SK-N-SH (cell line): ENCODE results near the gene NEURL3. TPM values are rescaled to one million over a fixed set of nuclear protein-coding genes. Genes with fewer than 3 reads are reported as not detected.

ENCODE experiments used
- CTCF ChIA-PET: fragments of 300-600, 350-600 bp; formaldehyde crosslinking; extraction: SDS; loops from one replicate; lab custom pipeline; 2021; lab: Yijun Ruan, JAX
- POLR2A ChIA-PET: fragments of 350-600 bp; sonication (Branson Sonifier 250); formaldehyde crosslinking; extraction: SDS; loops from one replicate; lab custom pipeline; 2020; ENCODE audit warnings: antibody characterized with exemption, inconsistent platforms; lab: Yijun Ruan, JAX
- DNase-seq: peaks from one replicate; pipeline ENCODE4 v3.0.0; 2012
- H2AFZ ChIP-seq: fragments of 200-600 bp; sonication (generic); 2 replicates; pipeline ENCODE4 v1.8.1; 2016; ENCODE audit warnings: antibody characterized with exemption, mild to moderate bottlenecking, low read depth
- H3F3A ChIP-seq: fragments of 200-600 bp; sonication (generic); replicated peaks from 2 replicates; pipeline ENCODE3; 2016; ENCODE audit warnings: antibody characterized with exemption, mild to moderate bottlenecking; ENCODE audit not compliant: insufficient read depth
- H3K27ac ChIP-seq, 2 experiments: fragments of 200-500 bp in 1 of 2; fragments of 200-600 bp in 1 of 2; sonication (Bioruptor generic) in 1 of 2; sonication (generic), shearing (Covaris generic) in 1 of 2; 2 replicates each; pipeline versions ENCODE4 v1.5.1 to v1.6.1; 2014 to 2016; ENCODE audit warnings: low read depth in 2 of 2, inconsistent platforms in 1 of 2, low read length in 1 of 2, mild to moderate bottlenecking in 1 of 2, mixed read lengths in 1 of 2
- H3K27me3 ChIP-seq: fragments of 200-600 bp; sonication (generic), shearing (Covaris generic); 2 replicates; pipeline ENCODE4 v1.6.1; 2016; ENCODE audit warnings: mixed run types; ENCODE audit not compliant: insufficient read depth
- H3K36me3 ChIP-seq, 2 experiments: fragments of 200-500 bp in 1 of 2; fragments of 200-600 bp in 1 of 2; sonication (Bioruptor generic) in 1 of 2; sonication (generic) in 1 of 2; replicated peaks in 1 of 2; 2 replicates each; pipeline versions ENCODE3 to v1.5.1; 2014 to 2016; ENCODE audit warnings: low read length in 1 of 2, mild to moderate bottlenecking in 1 of 2; ENCODE audit not compliant: insufficient read depth in 2 of 2, control insufficient read depth in 1 of 2
- H3K4me1 ChIP-seq, 2 experiments: fragments of 200-500 bp in 1 of 2; fragments of 200-600 bp in 1 of 2; sonication (Bioruptor generic) in 1 of 2; sonication (generic), shearing (Covaris generic) in 1 of 2; 2 replicates each; pipeline versions ENCODE4 v1.5.1 to v1.6.1; 2014 to 2016; ENCODE audit warnings: low read depth in 1 of 2, low read length in 1 of 2, mixed run types in 1 of 2; ENCODE audit not compliant: insufficient read depth in 2 of 2, control insufficient read depth in 1 of 2
- H3K4me2 ChIP-seq: fragments of 200-600 bp; sonication (generic), shearing (Covaris generic); 2 replicates; pipeline ENCODE4 v1.6.1; 2017; ENCODE audit warnings: mixed run types
- H3K4me3 ChIP-seq, 2 experiments: fragments of 200-500 bp in 1 of 2; fragments of 200-600 bp in 1 of 2; sonication (Bioruptor generic) in 1 of 2; sonication (generic), shearing (Covaris generic) in 1 of 2; 2 replicates each; pipeline versions ENCODE4 v1.5.1 to v1.8.1; 2014 to 2016; ENCODE audit warnings: low read depth in 2 of 2, inconsistent platforms in 1 of 2, low read length in 1 of 2, mild to moderate bottlenecking in 1 of 2, mixed read lengths in 1 of 2, moderate library complexity in 1 of 2
- H3K79me2 ChIP-seq: fragments of 200-600 bp; sonication (generic); 2 replicates; pipeline ENCODE4 v1.8.1; 2017; ENCODE audit warnings: mild to moderate bottlenecking; ENCODE audit not compliant: insufficient read depth
- H3K9ac ChIP-seq: fragments of 200-600 bp; sonication (generic); 2 replicates; pipeline ENCODE4 v1.6.1; 2017; ENCODE audit warnings: mixed run types
- H3K9me2 ChIP-seq: fragments of 200-600 bp; sonication (generic); 2 replicates; pipeline ENCODE4 v1.6.1; 2017; ENCODE audit warnings: mixed run types
- H3K9me3 ChIP-seq: fragments of 200-600 bp; sonication (generic); 2 replicates; pipeline ENCODE4 v1.6.1; 2017; ENCODE audit warnings: mixed run types, mild to moderate bottlenecking, moderate library complexity
- H4K20me1 ChIP-seq: fragments of 200-600 bp; sonication (generic); 2 replicates; pipeline ENCODE4 v1.6.1; 2017; ENCODE audit warnings: mild to moderate bottlenecking, mixed run types; ENCODE audit not compliant: insufficient read depth
- EZH2phosphoT487 ChIP-seq: fragments of 200-600 bp; sonication (generic); IDR thresholded peaks from 2 replicates; pipeline ENCODE4 v1.6.1; 2017; ENCODE audit warnings: low read depth, mixed run types, mild to moderate bottlenecking, antibody characterized with exemption, moderate library complexity, borderline replicate concordance
- FOXM1 ChIP-seq: IDR thresholded peaks from 2 replicates; pipeline ENCODE4 v1.4.0; 2012; ENCODE audit warnings: low read depth, mild to moderate bottlenecking
- JUND ChIP-seq: IDR thresholded peaks from 2 replicates; pipeline ENCODE4 v1.4.0; 2012
- REST ChIP-seq: IDR thresholded peaks from 2 replicates; pipeline ENCODE4 v1.6.1; 2012; ENCODE audit warnings: mild to moderate bottlenecking, low read depth, low read length, moderate library complexity
- SIN3A ChIP-seq: IDR thresholded peaks from 2 replicates; pipeline ENCODE4 v1.6.1; 2012; ENCODE audit warnings: low read depth, mild to moderate bottlenecking, low read length, moderate library complexity, borderline replicate concordance
- TAF1 ChIP-seq: IDR thresholded peaks from 2 replicates; pipeline ENCODE4 v1.6.1; 2012; ENCODE audit warnings: low read depth, mild to moderate bottlenecking, low read length, moderate library complexity, borderline replicate concordance
- ZBTB33 ChIP-seq: IDR thresholded peaks from 2 replicates; pipeline ENCODE4 v1.4.0; 2012; ENCODE audit warnings: low read depth, borderline replicate concordance
- WGBS: methylation state at CpG from one replicate; pipeline ENCODE4 v1.1.6; 2017; ENCODE audit warnings: low lambda C conversion rate; 5-methylcytosine and 5-hydroxymethylcytosine counted together
- polyA plus RNA-seq, 3 experiments: library from polyadenylated mRNA; depleted of rRNA; stranded (reverse); fragments of >200 nt; gene quantifications; 2 replicates each; pipeline ENCODE4 v1.2.3, GENCODE V29; 2012

NEURL3 gene
- polyA plus RNA-seq, 1 of the 3 experiments (the other 2 are of a cell fraction), result 0.08 TPM

- TF ChIP-seq REST, result no peak
These were observed 53.1 kb downstream of the NEURL3 start (continued) for GRCh38 chr2:96452053-96452452.

DNA sequence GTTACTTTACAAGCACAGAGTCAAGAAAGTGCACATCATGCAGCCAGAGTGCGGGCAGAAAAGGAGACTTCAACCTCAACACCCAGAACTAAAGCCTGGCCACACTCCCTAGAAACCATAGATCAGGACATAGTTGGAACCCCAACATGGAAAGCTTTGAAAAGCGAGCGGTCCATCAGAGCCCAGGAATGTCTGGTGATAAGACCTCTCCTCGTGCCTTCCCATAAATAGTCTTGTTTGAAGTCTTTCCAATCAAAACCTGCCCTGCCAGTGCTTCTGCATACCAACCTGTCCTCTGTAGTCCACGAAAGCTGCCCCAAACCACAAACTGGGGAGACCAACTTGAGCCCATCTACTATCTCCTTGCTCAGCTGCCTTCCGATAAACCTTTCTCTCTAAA lies 55.5 kb downstream of the NEURL3 start:
- WGBS, result 49% methylated on average over 6 of the region's 6 CpGs
- no peak for DNase-seq
- ChIA-PET CTCF (interaction anchor here (1.1 to 1.9 kb wide), 2 partner anchors 55 to 61 kb away, joined by 3 to 6 read pairs; partner anchors contain the start of gene NEURL3), POLR2A (no interaction called here)
- Histone ChIP-seq H3K27me3 (no peaks in the 10 kb centered on the region; the same call in 1 of the 2 replicates), H2AFZ (no peak overlapping the region), H3K4me3 (no peak overlapping the region), H4K20me1 (no peaks in the 10 kb centered on the region), H3K36me3 (no peaks in the 10 kb centered on the region), H3K9me3 (no peaks in the 10 kb centered on the region), H3K27ac (no peak overlapping the region), H3K4me1 (no peaks in the 10 kb centered on the region), H3K9me2 (no peaks in the 10 kb centered on the region), H3K4me2 (no peak overlapping the region), H3K79me2 (no peaks in the 10 kb centered on the region), H3F3A (no peaks in the 10 kb centered on the region), H3K9ac (no peak overlapping the region)
- TF ChIP-seq JUND, result no peak
- TF ChIP-seq ZBTB33, result no peak
- no peak for TF ChIP-seq FOXM1
- no peak for TF ChIP-seq SIN3A
- TF ChIP-seq TAF1, result no peak
- TF ChIP-seq EZH2phosphoT487, result no peak
- TF ChIP-seq REST, result no peak
